PC-3 (cell line): ENCODE data around the gene AXIN2. TPM values are rescaled to one million over a fixed set of nuclear protein-coding genes. Genes with fewer than 3 reads are reported as not detected.

Experiments
- ATAC-seq: fragments of 200-7000 bp; cut with Tn5 transposase; 2 replicates; pipeline ENCODE4 v1.9.1; 2020; ENCODE audit warnings: mild to moderate bottlenecking, moderate library complexity
- BruUV-seq: library from RNA; stranded (reverse); fragments of 400-500 nt; replicated peaks from 2 replicates; lab custom pipeline; 2021; lab: Mats Ljungman, UMichigan
- CTCF ChIA-PET: fragments of 300-600 bp; sonication (Branson Sonifier 250); formaldehyde crosslinking; loops from one replicate; lab custom pipeline; 2022; ENCODE audit warnings: antibody characterized with exemption; lab: Charles Lee
- POLR2A ChIA-PET: fragments of 300-600 bp; sonication (Branson Sonifier 250); formaldehyde crosslinking; loops from one replicate; lab custom pipeline; 2022; ENCODE audit warnings: antibody characterized with exemption; ENCODE audit not compliant: unreplicated experiment; lab: Charles Lee
- DNase-seq: peaks from one replicate; pipeline ENCODE4 v3.0.0-alpha.2; 2015
- H2AFZ ChIP-seq: fragments of 300-600 bp; sonication (generic); 2 replicates; pipeline ENCODE4 v1.6.0; 2016; ENCODE audit warnings: antibody characterized with exemption, low read length
- H3F3A ChIP-seq: fragments of 300-600 bp; sonication (generic); one replicate; pipeline ENCODE4 v1.6.0; 2017; ENCODE audit warnings: antibody characterized with exemption, low read length, control low read depth, mild to moderate bottlenecking; ENCODE audit not compliant: unreplicated experiment
- H3K27ac ChIP-seq: fragments of 300-600 bp; sonication (generic); 2 replicates; pipeline ENCODE4 v1.5.1; 2016; ENCODE audit warnings: mild to moderate bottlenecking, low read length
- H3K27me3 ChIP-seq: fragments of 300-600 bp; sonication (generic); 2 replicates; pipeline ENCODE4 v1.6.1; 2016; ENCODE audit warnings: low read length, mixed read lengths
- H3K36me3 ChIP-seq: fragments of 300-600 bp; sonication (generic); 2 replicates; pipeline ENCODE4 v1.6.1; 2016; ENCODE audit warnings: low read depth, mixed run types, low read length, mixed read lengths
- H3K4me1 ChIP-seq: fragments of 300-600 bp; sonication (generic); 2 replicates; pipeline ENCODE4 v1.5.1; 2016; ENCODE audit warnings: low read length; ENCODE audit not compliant: insufficient read depth
- H3K4me2 ChIP-seq: fragments of 300-600 bp; sonication (generic); 2 replicates; pipeline ENCODE4 v1.6.0; 2016; ENCODE audit warnings: low read length
- H3K4me3 ChIP-seq: fragments of 300-600 bp; sonication (generic); 2 replicates; pipeline ENCODE4 v1.5.1; 2016; ENCODE audit warnings: mild to moderate bottlenecking, low read length, mixed read lengths
- H3K79me2 ChIP-seq: fragments of 300-600 bp; sonication (generic); 2 replicates; pipeline ENCODE4 v1.6.1; 2017; ENCODE audit warnings: low read length, mixed read lengths
- H3K9ac ChIP-seq: fragments of 300-600 bp; sonication (generic); 2 replicates; pipeline ENCODE4 v1.6.0; 2016; ENCODE audit warnings: mild to moderate bottlenecking, low read length
- H3K9me2 ChIP-seq: fragments of 300-600 bp; sonication (generic); replicated peaks from 2 replicates; pipeline ENCODE4 v1.6.1; 2016; ENCODE audit warnings: mixed run types, low read length, mixed read lengths
- H3K9me3 ChIP-seq: fragments of 300-600 bp; sonication (generic); 2 replicates; pipeline ENCODE4 v1.6.1; 2016; ENCODE audit warnings: low read length, mixed read lengths
- H4K20me1 ChIP-seq: fragments of 300-600 bp; sonication (generic); 2 replicates; pipeline ENCODE4 v1.6.1; 2016; ENCODE audit warnings: low read length, mixed read lengths
- EZH2 ChIP-seq: fragments of 300-600 bp; sonication (generic); IDR thresholded peaks from one replicate; pipeline ENCODE4 v1.6.1; 2017; ENCODE audit warnings: antibody characterized with exemption, mild to moderate bottlenecking, low read length; ENCODE audit not compliant: unreplicated experiment
- EZH2phosphoT487 ChIP-seq: fragments of 300-600 bp; sonication (generic); IDR thresholded peaks from 2 replicates; pipeline ENCODE4 v1.6.1; 2018; ENCODE audit warnings: mild to moderate bottlenecking, antibody characterized with exemption, low read length, borderline replicate concordance
- intact Hi-C: fragments of 100-400 bp; cut with micrococcal nuclease; formaldehyde crosslinking; loops from 2 replicates; pipeline ENCODE4 v1.9.0; 2023
- total RNA-seq: library from RNA; depleted of rRNA; stranded (reverse); fragments of >200 nt; gene quantifications from 2 replicates; pipeline ENCODE4 v1.2.3, GENCODE V29; 2014
- TF ChIP-seq, protein P1 (sequence below): fragments of 300-600 bp; sonication (generic); conservative IDR thresholded peaks from 2 replicates; pipeline ENCODE4 v1.5.1; 2017; ENCODE audit warnings: antibody characterized with exemption, low read depth, mild to moderate bottlenecking, low read length

Gene AXIN2
- total RNA-seq, 1 experiment from 2014 or later: 2.0 TPM

DNA sequence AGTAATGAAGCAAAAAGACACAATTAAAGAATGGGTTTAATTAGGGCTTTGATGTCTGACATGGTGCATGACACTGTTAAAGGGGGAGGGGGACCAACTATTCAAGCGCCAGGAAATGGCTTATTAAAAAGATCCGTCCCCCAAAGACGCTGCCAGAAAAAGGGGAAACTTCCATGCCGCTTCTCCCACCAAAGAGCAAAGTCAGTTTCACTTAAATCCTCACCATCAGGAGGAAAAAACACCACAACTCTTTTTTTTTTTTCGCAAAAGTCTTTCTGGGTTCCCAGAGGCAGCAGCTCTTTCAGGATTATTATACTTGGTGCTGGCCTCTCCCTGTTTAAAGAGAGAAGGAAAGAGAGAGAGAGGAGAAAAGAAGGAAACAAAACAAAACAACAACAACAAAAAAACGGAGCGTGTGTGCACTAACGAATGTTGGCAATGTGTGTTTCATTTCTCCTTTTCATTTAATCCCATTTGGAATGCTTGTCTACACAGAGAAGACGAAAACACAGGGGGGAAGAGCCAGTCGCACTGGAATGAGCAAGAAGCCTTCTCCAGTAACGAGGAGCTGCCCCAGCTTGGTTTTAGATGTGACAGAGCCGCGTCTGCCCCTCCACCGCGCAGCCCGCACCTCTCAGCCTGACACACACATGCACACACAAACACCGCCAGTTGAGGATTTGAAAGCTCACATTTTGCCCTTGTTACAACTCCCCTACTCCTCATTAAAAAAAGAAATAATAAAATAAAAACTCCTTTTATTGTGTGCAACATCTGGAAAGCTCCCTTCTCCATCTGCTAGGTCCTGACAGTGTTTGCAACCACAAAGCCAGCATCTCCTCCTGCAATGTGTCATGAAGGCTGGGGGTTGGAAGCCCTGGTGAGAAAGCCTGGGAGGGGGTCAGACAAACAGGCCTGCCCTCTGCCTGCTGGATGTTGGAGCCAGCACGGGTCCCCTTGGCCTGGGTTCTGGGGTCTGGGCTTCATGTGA, 32.7 kb upstream of the AXIN2 start:
- Histone ChIP-seq H3F3A (no peaks in the 10 kb centered on the region), H3K4me3 (no peak overlapping the region), H3K9ac (no peak overlapping the region), H3K79me2 (no peaks in the 10 kb centered on the region), H3K27ac (no peak overlapping the region), H4K20me1 (no peaks in the 10 kb centered on the region), H2AFZ (no peak overlapping the region), H3K36me3 (no peaks in the 10 kb centered on the region), H3K9me3 (no peaks in the 10 kb centered on the region), H3K4me1 (no peaks in the 10 kb centered on the region), H3K9me2 (no peaks in the 10 kb centered on the region), H3K4me2 (no peak overlapping the region), H3K27me3 (no peaks in the 10 kb centered on the region)
- ATAC-seq (no peak), DNase-seq (no peak)
- ChIA-PET CTCF (interaction anchor here (0.6 kb wide), 1 partner anchor 198 kb away, joined by 4 read pairs; no protein-coding TSS in a partner anchor), POLR2A (no interaction called here)
- intact Hi-C loops: no loop called here
- no TSS peak for BruUV-seq
- TF ChIP-seq EZH2phosphoT487 (no peak), EZH2 (no peak)
- TF ChIP-seq, protein P1, sequence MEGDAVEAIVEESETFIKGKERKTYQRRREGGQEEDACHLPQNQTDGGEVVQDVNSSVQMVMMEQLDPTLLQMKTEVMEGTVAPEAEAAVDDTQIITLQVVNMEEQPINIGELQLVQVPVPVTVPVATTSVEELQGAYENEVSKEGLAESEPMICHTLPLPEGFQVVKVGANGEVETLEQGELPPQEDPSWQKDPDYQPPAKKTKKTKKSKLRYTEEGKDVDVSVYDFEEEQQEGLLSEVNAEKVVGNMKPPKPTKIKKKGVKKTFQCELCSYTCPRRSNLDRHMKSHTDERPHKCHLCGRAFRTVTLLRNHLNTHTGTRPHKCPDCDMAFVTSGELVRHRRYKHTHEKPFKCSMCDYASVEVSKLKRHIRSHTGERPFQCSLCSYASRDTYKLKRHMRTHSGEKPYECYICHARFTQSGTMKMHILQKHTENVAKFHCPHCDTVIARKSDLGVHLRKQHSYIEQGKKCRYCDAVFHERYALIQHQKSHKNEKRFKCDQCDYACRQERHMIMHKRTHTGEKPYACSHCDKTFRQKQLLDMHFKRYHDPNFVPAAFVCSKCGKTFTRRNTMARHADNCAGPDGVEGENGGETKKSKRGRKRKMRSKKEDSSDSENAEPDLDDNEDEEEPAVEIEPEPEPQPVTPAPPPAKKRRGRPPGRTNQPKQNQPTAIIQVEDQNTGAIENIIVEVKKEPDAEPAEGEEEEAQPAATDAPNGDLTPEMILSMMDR: no peak

DNA sequence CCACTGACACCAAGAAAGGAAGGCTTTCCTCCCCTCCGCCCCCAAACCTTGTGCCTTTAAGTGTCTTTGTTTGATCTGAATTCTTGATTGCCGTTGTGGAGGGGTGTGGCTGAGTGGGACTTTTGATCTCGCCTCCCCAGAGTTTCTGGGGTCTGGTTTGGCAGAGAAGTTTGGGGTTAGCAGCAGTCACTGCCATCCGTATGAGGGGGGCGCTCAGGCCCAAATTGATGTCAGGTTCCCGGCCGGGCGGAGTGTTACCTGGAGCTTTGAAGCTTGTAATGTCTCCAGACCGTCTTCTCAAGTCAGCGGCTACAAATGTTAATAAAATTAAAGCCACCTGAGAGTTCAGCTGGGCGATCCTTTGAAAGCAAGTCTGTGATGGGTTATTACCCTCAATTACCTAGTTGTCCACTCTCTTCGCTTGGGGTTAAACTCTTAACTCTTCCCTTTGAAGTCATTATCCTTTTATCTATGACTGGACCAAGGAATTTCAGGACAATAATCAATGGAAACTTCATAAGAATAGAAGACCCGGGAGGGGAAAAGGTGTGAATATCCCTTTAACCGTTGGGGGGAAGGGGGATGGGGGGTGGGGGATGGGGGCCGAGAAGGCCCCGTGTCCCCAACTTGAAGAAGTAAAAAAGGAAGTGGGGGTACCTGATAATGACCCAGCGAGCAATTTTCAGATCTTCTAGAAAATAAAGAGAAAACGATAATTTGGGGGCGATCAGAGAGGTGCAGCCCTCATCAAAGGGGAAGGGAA, 31.8 kb upstream of the AXIN2 start:
- no peaks in the 10 kb centered on the region for H3F3A ChIP-seq
- H3K79me2 ChIP-seq: no peaks in the 10 kb centered on the region
- H3K4me3 ChIP-seq: no peak overlapping the region
- ChIA-PET CTCF (no interaction called here), POLR2A (no interaction called here)
- no peaks in the 10 kb centered on the region for H4K20me1 ChIP-seq
- H3K27ac ChIP-seq: no peak overlapping the region
- H2AFZ ChIP-seq: no peak overlapping the region
- TF ChIP-seq EZH2 (no peak), EZH2phosphoT487 (no peak)
- TF ChIP-seq, protein P1: no peak
- ATAC-seq: no peak
- no peaks in the 10 kb centered on the region for H3K9me3 ChIP-seq
- no peaks in the 10 kb centered on the region for H3K36me3 ChIP-seq
- no peaks in the 10 kb centered on the region for H3K27me3 ChIP-seq
- no TSS peak for BruUV-seq
- no peak overlapping the region for H3K4me2 ChIP-seq
- intact Hi-C loops: no loop called here
- H3K9ac ChIP-seq: no peak overlapping the region
- DNase-seq: no peak
- H3K9me2 ChIP-seq: no peaks in the 10 kb centered on the region
- H3K4me1 ChIP-seq: no peaks in the 10 kb centered on the region
